ENCODE results near the gene RALGAPA2.

The RALGAPA2 gene

DNA sequence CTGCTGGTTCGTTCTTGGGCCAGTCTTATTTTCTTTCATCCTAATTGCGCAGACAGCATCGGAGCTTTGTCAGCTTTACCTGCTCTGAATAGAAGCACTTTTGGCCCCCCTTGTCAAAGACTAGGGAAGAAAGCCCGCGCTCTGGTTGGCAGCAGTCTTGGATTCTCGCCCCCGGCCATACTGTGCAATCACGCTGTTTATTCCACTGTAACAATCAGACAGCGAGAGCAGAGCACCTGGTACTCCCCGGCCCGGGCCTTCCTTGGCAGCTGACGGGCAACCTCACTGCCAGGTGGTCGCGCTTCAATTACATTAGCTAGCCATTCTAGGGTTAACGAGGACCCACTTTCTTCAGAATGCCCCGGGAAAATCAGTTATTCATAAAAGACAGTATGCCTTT is 272.0 kb downstream of the RALGAPA2 start:
- peak in 1 of 56 donors; percentile 12 for DNase-seq

DNA sequence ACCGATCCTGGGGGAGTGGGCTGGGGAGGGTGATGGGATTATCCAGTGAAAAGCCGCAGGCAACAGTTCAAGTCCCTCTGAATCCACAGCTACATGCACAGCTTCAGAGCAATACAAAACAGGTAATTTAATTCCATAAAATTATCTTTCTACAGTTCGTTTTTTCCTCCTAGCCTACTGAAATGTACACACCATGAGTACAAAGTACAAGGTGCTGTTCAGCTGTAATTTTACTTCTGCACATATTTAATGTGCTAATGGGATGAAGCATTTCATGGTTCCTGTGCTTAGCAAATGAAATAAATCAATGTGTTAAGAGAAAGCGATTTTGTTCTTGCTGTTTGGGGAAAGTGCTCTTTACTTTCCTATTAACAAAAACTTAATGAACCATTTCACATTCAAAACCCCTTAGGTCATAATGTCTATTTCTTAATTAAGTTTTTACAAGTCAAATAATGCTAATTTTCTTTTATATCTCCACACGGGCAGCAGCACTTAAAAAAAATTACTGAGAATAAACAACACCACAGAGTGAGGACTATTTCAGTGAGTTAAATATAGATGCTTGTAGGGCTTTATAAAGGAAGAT is 272.7 kb downstream of the RALGAPA2 start:
- DNase-seq, result no peak

DNA sequence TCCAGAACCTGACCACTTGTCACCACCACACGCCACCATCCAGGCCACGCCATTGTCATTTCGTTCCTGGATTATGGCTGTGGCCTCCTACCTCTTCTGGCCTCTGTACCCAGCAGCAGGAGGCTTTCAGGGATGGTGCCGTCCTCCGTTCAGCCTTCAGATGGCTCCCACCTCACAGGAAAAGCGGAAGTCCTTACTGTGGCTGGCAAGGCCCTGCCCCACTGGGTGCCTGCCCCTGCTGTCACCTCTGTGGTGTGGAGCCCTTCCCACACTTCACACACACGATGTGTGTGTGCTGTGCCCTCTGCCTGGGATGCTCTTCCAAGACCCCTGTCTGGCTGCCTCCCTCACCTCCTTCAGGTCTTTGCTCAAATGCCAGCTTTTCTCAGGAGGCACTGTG is 275.1 kb downstream of the RALGAPA2 start:
- DNase-seq, result no peak

DNA sequence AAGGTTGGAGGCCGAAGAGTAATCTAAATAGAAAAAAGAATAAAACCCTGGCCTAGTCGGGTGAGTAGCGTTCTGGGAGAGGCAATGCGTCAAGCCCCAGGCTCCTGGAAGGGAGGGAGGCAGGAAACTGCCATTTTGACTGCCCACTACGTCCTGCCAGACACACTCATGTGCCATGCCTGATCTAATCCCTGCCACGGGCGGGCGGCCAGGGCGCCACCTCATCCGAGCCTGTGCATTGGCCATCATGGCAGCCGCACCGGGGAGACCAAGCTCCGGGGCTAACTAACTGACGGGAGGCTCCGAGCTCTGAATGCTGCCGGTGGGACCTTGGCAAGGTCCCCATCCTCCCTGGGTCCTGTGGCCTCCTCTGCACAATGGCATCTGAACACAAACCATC is 275.8 kb downstream of the RALGAPA2 start:
- no peak for DNase-seq

DNA sequence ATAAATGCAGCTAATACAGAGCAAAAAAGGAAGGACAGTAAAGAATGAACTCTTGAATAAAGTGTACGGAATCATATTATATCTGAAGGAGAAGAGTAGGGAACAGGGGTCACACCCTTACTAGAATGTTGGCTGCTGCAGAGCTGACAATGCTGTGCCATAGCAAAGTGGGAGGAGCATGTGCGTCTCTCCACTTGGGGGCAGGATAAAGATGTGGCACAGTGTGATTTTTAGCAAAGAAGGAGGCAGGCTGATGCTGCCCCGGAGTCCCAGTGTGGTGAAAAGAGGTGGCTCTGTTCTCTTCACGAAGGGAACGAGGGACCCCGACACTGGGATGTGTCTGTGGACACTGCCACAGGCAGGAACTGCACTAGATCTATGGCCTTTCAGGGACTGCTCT is 277.0 kb downstream of the RALGAPA2 start:
- peak in 16 of 56 donors; percentile 9 to 68 (median 30) for DNase-seq

DNA sequence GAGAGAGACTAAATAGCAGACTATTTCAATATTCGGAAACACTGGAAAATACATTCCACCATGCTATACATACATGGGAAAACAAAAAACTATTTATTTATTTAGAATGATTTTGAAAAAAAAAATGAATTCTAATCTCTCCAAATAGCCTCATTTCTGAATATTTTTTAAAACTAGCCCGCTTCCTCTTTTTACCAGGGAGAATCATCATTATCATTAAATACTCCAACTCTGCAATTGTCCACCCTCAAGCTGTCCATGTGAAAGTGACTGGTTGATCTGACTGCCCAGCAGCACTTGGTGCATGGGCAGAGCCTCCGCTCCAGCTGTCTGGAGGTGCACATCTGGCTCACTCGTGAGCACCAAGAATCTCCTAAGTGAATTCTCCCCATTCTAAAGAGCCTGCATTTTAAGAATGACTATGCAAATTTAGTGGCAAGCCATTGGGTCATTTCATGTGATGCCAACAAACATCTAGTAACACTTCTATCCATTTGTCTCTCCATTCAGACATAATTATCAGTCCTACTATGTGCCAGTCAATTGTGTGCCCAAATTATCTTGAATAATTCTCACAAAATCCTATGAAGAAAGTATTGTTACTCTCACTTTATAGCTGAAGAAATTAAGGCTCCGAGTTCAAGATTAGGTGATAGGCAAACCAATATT is 279.7 kb downstream of the RALGAPA2 start:
- DNase-seq, result no peak

DNA sequence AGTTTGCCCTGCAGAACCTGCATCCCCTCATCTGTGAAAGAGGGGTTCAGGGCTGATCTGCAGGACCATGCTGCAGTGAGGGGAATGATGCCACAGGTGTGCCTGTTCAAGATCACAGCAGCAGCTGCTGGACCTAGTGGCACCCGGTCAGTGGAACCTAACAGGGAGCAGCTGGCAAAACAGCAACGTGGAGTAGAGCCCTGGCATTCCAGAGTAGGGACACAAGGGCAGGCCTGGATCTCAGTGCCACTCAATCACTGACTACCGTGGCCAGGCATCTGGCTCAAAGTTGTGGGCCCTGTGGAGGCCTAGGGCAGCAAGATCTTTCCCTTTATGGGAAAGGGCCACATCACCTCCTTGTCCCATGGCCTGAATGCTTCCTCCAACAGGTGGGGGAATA is 282.4 kb downstream of the RALGAPA2 start:
- no peak for DNase-seq

DNA sequence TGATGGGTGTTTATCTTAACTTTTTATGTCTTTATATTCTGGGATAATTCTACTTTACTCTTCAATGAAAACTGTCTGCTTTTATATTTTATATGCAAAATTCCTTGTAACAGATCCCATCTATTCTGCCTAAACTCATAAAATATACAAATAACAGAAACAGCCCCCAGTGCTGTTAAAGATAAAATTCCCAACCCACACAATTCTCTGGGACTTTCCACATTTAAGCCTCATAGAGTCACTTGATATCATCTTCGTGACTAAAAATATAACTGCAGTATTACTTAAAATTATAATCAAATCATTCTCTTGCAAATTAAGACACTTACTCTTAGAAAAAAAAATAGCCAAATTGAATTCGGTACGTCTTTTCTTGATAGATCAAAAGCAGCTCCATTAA is 284.4 kb downstream of the RALGAPA2 start:
- no peak for DNase-seq

DNA sequence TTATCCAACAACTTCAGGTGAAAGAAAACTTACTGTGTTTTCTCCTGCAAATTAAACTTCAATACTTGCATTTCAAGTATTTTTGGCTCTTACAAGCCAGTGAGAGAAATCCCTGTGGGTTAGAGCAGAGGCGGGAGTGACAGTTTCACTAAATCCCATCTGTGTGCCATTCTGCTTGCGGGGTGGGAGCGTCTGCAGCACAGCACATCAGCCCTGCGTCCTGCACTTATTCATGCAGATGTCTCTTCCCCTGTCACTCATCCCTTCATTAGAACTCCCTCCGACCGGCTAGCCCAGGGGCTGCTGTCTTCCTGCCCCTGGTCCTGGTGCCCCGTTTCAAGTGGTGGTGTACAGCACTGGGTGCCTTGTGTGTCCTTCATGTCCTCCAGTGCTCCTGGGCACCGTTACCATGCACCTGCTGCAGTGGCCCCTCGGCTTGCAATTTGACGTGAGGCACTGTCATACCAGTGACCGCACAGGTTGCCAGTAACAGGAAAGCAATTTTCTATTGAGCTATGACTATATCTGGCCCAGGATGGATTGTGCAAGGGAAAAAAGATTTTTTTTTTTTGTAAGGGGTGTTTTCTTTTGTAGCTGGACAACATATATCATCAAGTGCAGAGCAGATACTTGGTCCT is 285.1 kb downstream of the RALGAPA2 start:
- peak in 6 of 56 donors; percentile 13 to 54 (median 20) for DNase-seq

DNA sequence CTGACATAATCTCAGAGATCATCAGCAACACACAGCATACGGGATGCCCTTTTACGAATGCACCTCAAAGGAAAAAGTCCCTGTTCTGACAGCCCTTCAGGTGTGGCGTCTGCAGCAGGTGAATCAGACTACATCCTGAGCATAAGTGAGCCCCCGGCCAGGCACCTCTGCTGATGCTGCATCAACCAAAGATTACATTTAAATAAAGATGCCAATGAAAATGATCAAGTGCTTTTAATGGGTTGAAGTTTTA is 285.9 kb downstream of the RALGAPA2 start:
- no peak for DNase-seq

DNA sequence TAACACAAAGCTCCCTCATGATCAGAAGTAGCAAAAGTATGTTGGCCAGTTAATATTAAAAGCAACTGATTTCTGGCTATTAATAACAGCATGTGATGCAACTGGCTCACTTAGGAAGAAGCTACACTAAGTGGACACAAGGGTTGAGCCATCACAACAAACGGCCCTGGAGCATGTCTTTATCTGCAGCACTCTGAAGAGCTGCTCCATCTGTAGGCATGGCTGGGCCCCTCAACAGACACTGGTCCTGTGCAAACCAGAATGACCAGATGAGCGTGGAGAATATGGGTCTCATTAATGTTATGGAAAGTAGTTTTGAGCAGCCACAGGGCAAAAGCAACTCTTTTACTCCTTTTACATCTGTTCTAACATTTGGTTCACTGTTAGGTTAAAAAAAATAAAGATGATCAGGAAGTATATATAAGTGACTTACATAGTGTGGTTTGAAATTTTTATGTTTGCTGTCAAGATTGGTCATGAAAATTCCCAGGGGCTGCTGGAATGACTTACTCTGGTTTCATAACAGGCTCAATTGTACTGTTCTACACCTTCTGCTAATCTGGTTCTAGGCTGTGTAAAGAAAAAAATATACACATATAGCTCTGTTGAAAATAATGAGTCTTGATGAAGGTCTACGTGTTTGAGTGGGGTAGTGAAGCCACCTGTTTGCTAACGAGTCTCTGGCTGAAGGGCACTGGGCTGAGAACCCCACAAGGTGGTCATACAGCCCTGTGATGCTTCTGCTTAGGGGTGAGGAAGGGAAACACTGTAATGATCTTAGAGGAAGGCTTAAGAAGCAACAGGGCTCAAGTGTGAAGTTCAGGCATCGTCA is 286.4 kb downstream of the RALGAPA2 start:
- DNase-seq, result no peak

DNA sequence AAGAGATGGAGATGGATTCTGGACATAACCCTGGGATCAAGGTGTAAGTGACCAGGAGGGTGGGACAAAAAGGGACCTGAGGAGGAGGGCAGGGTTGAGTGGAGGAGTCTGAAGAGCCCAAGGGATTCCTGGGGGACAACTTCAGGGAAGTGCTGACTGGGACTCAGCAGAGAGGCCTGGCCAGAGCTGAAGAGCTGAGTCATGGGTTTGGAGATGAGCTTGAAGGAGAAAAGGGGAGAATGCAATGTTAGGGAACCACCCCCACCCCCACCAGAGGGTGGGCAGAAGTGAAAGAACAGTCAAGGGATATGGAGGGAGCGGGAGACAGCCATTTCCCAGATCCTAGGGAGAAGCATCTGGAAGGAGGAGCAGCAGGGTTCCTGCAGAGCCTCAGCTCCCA is 289.3 kb downstream of the RALGAPA2 start:
- no peak for DNase-seq

DNA sequence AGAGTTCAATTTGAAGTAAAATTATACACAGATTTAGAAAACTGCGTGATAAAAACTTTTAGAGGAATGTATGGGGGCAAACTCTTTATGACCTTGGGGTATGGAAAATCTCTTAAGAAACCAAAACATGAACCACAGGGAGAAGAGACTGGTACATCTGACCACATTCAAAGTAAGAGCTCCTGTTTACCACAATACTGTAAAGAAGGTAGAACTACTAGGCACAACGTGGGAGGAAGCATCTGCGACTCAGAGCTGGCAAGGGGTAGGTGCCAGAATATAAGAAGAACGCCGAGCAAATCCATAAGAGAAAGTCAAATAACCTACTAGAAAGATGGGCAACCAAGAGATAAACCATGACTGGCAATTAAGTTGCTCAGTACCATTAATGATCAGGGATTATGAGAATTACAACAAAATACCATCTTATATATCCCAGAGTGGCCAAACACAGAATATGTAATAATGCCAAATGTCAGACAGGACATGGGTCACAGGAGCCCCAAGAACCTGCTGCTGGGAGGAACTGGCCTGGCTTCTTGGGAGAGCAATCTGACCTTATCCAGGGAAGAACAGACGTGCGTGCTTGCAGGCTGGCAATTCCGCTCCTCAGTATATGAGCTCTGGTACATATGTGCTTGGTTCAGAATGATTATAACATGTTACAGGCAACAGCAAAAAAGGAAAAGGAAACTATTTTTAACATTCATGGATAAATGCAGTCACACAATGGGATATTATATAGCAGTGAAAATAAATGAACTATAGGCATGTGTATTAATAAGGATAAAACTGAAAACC is 294.4 kb downstream of the RALGAPA2 start:
- no peak for DNase-seq

DNA sequence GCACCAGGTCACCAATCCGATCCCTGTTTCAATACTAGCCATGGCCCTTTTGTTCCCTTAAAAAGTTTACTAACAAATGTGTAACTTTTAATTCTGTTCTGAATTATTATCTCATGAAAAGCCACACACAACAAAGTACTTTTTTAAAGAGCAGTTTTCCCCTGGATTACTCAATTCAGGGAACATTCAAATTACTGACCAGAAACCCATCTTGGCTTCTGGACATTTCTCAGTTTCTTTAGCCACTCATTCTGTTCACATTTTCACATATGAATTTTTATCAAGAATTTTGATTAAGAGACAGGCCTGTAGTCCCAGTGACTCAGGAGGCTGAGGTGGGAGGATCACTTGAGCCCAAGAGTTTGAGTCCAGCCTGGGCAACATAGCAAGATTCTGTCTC is 297.1 kb downstream of the RALGAPA2 start:
- no peak for DNase-seq

DNA sequence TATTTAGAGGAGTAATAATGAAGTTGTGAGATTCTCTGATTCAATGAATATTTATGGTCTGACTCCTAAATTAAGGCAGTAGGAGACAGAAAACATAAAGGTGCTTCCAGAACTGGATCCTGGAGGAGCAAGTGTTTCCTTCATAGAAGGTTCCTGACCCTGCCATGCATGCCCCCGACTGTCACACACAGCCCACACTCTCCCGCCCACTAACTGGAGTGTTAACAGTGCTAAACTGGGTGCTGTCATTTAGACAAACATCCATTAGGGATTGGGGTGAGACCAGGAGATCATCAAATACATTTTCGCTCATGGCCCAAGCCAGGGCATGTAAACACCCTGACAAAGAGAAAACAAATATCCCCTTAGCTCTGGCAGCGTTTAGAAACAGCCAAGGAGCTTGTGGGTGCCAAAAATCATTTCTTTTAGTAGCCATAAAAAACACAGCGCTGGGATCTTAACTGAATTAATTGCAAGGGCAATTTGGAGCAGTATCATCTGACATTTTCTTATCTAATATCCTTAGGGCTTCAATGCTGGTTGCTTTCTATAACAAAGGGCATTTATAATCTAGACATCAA is 297.7 kb downstream of the RALGAPA2 start:
- no peak for DNase-seq

DNA sequence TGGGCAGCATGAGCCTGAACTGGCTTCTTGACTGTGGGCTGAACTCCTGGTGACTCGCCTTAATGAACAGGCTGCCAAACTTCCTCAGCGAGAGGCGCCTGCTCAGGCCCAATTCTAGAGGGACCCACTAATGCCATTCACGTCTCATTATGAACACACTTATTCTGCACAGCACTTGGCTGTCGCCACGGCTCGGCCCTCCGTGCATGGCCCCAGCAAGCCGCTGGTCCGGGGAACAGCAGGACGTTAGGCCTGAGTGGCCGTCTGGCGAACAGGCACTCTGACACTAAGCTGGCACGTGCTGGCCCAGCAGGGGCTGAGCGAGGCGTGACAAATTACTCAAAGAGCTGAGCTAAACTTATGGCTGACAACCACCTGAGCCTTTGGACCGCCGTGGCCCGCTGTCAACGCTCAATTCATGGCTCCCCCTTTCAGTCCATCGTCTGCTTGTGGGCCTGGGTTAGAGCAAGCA is 298.6 kb downstream of the RALGAPA2 start:
- DNase-seq, result peak in 16 of 56 donors; percentile 12 to 60 (median 27)

DNA sequence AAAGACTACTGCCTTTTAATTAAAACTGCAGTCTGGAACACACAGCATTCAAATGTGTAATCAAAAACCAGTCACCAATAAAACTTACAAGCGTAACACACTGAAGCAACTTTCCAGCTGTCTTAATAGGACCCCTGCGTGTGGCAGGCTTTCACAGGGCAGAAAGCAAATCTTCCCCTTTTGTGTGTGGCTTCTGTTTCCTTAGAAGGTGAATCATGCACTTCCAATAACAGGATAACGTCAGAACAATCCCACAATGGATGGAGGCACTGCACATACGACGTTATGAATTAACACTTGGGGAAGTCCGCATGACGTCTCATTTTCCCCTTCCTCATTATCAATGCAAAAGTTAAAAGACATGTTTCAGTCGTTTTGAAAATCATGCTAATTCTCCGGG is 299.7 kb downstream of the RALGAPA2 start:
- no peak for DNase-seq

DNA sequence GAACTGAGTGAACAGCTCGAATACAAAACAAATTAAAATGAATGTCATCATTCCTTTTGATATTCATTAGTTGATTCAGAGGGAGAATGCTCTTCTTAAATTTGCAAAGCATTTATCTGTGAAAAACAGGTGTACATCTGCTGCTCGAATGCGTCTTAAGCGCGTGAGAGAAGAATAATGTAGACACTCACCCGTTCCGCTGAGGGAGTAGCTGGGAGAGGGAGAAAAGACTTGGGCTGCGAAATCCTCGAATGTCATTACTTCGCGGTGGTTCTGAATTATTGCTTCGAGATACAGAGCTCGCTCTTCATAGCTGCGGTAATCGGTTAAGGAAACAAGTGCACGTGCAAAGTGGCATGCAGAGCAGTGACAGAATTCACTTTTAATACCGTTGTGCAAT is 300.6 kb downstream of the RALGAPA2 start:
- no peak for DNase-seq

DNA sequence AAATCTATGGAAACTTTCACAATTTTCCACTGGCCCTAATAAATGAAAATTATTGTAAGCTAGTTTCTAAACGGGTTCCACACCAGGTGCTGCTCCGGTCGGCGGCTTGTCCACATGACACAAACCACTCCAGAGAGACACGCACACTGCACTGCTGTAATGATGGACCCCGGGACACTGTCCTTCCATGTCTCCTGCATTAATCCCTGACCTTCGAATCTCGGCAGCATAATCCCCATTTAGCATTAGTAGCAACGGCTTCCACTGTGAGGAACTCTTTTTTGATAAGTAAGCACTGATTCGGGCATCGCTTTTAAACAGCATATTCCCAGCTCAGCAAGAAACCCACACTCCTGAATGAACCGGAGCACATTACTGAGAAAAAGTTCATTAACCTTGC is 301.0 kb downstream of the RALGAPA2 start:
- peak in 3 of 56 donors; percentile 5 to 11 (median 10) for DNase-seq

DNA sequence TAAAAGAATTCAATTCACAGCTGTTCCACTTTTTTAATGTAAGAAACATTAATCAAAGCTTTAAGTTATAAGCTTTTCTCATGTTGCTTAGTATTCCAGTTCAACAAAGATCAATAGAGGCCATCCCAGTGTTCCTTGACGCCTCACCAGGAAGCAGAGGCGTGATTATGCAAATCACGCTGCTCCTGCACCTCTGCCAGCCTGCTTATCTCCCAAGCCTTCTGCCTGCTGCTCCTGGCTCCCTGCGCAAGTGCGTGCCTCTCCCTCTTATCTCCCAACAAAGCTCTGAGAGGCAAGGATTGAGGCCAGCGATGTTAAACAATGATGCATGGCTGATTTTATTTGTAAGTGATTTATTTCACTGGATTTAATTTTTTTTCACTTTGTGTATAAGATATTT is 301.8 kb downstream of the RALGAPA2 start:
- DNase-seq, result peak in 22 of 56 donors; percentile 6 to 48 (median 18)

DNA sequence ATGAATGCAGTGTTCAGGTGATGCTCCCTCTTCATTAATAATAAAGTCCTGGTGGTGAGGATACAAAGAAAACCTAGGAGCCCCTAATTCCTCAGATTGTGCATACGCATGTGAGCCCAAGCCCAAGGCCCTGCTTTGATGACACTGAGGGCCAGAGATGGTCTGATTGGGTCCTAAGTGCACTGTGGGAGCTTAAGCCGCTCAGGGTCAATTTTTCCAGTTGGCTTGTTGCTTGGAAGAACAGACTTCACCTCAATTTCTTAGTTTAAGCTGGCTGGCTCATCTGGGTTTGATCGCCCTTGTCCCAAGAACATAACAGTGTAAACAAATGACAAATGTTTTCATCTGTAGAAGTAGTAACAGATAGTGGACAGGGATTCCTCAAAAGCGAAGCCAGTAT is 303.1 kb downstream of the RALGAPA2 start:
- no peak for DNase-seq

Data from amygdala (tissue), 56 donors.